ENCODE measurements around the gene ABLIM2. TPM values are rescaled to one million over a fixed set of nuclear protein-coding genes. Genes with fewer than 3 reads are reported as not detected.

ABLIM2 gene
- total and polyA plus RNA-seq, 2 of the 13 experiments (the other 11 are each of a cell fraction or from before 2014, with no cell fraction given), result 0.20 to 0.37 TPM

- TF ChIP-seq, protein P1, sequence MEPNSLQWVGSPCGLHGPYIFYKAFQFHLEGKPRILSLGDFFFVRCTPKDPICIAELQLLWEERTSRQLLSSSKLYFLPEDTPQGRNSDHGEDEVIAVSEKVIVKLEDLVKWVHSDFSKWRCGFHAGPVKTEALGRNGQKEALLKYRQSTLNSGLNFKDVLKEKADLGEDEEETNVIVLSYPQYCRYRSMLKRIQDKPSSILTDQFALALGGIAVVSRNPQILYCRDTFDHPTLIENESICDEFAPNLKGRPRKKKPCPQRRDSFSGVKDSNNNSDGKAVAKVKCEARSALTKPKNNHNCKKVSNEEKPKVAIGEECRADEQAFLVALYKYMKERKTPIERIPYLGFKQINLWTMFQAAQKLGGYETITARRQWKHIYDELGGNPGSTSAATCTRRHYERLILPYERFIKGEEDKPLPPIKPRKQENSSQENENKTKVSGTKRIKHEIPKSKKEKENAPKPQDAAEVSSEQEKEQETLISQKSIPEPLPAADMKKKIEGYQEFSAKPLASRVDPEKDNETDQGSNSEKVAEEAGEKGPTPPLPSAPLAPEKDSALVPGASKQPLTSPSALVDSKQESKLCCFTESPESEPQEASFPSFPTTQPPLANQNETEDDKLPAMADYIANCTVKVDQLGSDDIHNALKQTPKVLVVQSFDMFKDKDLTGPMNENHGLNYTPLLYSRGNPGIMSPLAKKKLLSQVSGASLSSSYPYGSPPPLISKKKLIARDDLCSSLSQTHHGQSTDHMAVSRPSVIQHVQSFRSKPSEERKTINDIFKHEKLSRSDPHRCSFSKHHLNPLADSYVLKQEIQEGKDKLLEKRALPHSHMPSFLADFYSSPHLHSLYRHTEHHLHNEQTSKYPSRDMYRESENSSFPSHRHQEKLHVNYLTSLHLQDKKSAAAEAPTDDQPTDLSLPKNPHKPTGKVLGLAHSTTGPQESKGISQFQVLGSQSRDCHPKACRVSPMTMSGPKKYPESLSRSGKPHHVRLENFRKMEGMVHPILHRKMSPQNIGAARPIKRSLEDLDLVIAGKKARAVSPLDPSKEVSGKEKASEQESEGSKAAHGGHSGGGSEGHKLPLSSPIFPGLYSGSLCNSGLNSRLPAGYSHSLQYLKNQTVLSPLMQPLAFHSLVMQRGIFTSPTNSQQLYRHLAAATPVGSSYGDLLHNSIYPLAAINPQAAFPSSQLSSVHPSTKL (CRISPR knock-in tag; IDR thresholded peaks at IDR 0.05), result no peak
- no peak for TF ChIP-seq ZNF704 (CRISPR knock-in tag; IDR thresholded peaks at IDR 0.05; ENCODE audit: borderline replicate concordance)
- TF ChIP-seq ZNF562 (CRISPR knock-in tag; IDR thresholded peaks at IDR 0.05; ENCODE audit: borderline replicate concordance), result no peak
These were observed 24.5 kb upstream of the ABLIM2 start (continued) for GRCh38 chr4:8182858-8183725.

GRCh38 chr4:8182294-8182693 lies 23.7 kb upstream of the ABLIM2 start:
- 100% methylated on average over 1 of the region's 11 CpGs for WGBS (ENCODE audit: low lambda C conversion rate)
- DNase-seq (ENCODE audit: low spot score), result no peak
- H3K36me3 ChIP-seq (replicated peaks in 1 of 2; ENCODE audit: control insufficient read depth in 1 of 2, insufficient read depth in 2 of 2, low read length in 2 of 2), result no peaks in the 10 kb centered on the region
- POLR2A ChIA-PET, result interaction anchor here (1.0 kb wide), 1 partner anchor 16 kb away, joined by 3 read pairs; the partner anchor contains the start of gene SH3TC1
- H3K9me3 ChIP-seq (ENCODE audit: low read length), result no peaks in the 10 kb centered on the region
- CTCF ChIA-PET (ENCODE audit: low intra/inter-chr PET ratio, low total read pairs), result no interaction called here
- no peaks in the 10 kb centered on the region for H4K20me1 ChIP-seq (ENCODE audit: insufficient read depth, low read length)
- ATAC-seq, result no peak
- H3K27ac ChIP-seq (ENCODE audit: extremely low read length, insufficient read depth, low read length), result no peak overlapping the region
- no TSS peak for BruUV-seq (replicated peaks)
- no peak overlapping the region for H3K9ac ChIP-seq (ENCODE audit: insufficient read depth, low read depth, low read length)
- in situ Hi-C loops (cut with HindIII; ENCODE audit: extremely low pct_ligation_motif_present, low pct_unique_long_range_greater_than_20kb), result no loop called here
- H3K27me3 ChIP-seq (ENCODE audit: control insufficient read depth in 1 of 2, insufficient read depth in 2 of 2, low read length in 2 of 2), result peaks cover 4 to 26% of the 10 kb centered on the region in 2 experiments; a peak in 3 of 5 replicates
- no peaks in the 10 kb centered on the region for H3K79me2 ChIP-seq (ENCODE audit: insufficient read depth, low read length)
- peaks cover 34% of the 10 kb centered on the region for H3K4me1 ChIP-seq (ENCODE audit: insufficient read depth, low read length)
- H2AFZ ChIP-seq (ENCODE audit: low read length), result no peak overlapping the region
- intact Hi-C loops (cut with micrococcal nuclease; ENCODE audit: unreplicated experiment), result no loop called here
- H3K4me3 ChIP-seq (replicated peaks in 1 of 3; ENCODE audit: insufficient read depth in 1 of 3, low read depth in 2 of 3, low read length in 3 of 3), result no peak overlapping the region
- FAIRE-seq, result no peak
- H3K4me2 ChIP-seq (ENCODE audit: low read depth, low read length), result no peak overlapping the region
- TF ChIP-seq AFF4 (CRISPR knock-in tag; IDR thresholded peaks at IDR 0.05) (no peak), ZNF225 (CRISPR knock-in tag; IDR thresholded peaks at IDR 0.05) (no peak), SUZ12 (IDR thresholded peaks at IDR 0.05; ENCODE audit: low read depth, low read length) (no peak), MYC (CRISPR knock-in tag; IDR thresholded peaks at IDR 0.05; ENCODE audit: borderline replicate concordance) (no peak), PRDM10 (CRISPR knock-in tag; IDR thresholded peaks at IDR 0.05; ENCODE audit: low read depth) (no peak)

Data from HepG2 (cell line).